Erythroblast (primary cell): ENCODE measurements around the gene MEGF11.

Source experiments
- GATA1 ChIP-seq: IDR thresholded peaks from 2 replicates; pipeline ENCODE4 v1.6.1; 2011; ENCODE audit warnings: low read depth, mild to moderate bottlenecking, control low read depth, low read length, moderate library complexity
- POLR2A ChIP-seq: IDR thresholded peaks from 2 replicates; pipeline ENCODE4 v1.6.1; 2011; ENCODE audit warnings: mild to moderate bottlenecking, low read length

- TF ChIP-seq POLR2A (no peak), GATA1 (no peak)
These were observed 353.1 kb downstream of the MEGF11 start for GRCh38 chr15:65900488-65900887.
